ENCODE data around the gene PNPLA3. TPM values are rescaled to one million over a fixed set of nuclear protein-coding genes. Genes with fewer than 3 reads are reported as not detected.

Gene PNPLA3
- total and polyA plus RNA-seq, 9 of the 15 experiments (the other 6 are each of a cell fraction or from before 2014, with no cell fraction given) = 0.20 to 0.48 (median 0.38) TPM; not detected in 6

DNA sequence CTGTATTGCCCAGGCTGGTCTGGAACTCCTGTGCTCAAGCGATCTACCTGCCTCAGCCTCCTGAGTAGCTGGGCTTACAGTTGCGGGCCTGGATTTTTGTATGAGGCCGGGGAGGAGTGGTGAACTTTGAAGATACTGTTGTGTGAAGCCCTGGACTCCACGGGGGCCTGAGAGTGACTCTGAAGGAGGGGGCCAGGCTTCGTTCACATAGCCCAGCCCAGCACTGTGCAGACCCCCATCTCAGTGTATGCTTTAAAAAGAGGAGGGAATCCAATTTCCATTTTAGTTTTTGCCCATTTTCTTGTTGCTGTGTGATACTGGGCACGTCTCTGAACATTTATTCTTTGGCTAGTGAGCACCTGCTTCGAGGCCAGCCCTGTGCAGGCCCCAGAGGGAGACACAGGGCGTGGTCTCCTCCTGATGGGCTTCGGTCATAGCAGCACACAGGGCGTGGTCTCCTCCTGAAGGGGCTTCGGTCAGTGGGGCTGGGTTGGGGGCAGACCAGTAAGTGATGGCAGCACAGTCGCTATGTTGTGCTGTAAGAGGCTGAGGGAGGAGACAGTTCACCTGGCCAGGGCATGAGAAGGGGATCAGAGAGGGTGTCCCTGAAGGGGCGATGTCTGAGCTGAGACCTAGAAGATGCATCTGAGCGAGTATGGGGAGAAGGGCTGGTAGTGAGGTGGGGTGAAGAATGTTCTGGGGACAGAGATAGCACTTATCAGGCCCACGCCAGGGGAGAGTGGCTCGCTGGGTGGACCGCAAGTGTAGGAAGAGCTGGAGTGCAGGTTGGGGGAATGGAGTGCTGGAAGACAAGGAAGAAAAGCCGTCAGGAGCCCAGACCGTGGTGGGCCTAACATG lies 45.6 kb downstream of the PNPLA3 start (continued):
- TF ChIP-seq ATF2 (CRISPR knock-in tag; IDR thresholded peaks at IDR 0.05) (no peak), ARNT (IDR thresholded peaks at IDR 0.05) (0 out of 4 replicates have a peak, but pooled peaks of 1 of the 2 experiments have one; percentile 31), MAFK (IDR thresholded peaks at IDR 0.05; ENCODE audit: low read length) (no peak), MAFF (IDR thresholded peaks at IDR 0.05; ENCODE audit: low read length) (no peak), RFX1 (IDR thresholded peaks at IDR 0.05) (no peak), ZFP30 (CRISPR knock-in tag; IDR thresholded peaks at IDR 0.05; ENCODE audit: borderline replicate concordance) (no peak), HMG20A (CRISPR knock-in tag; conservative IDR thresholded peaks at IDR 0.05) (no peak), EP400 (IDR thresholded peaks at IDR 0.05) (no peak), LEF1 (IDR thresholded peaks at IDR 0.05) (peak; percentile 89), FOXM1 (IDR thresholded peaks at IDR 0.05; ENCODE audit: low read depth) (peak; percentile 83), FOXM1 (CRISPR knock-in tag; IDR thresholded peaks at IDR 0.05; ENCODE audit: low read depth) (no peak), NFRKB (IDR thresholded peaks at IDR 0.05; ENCODE audit: low read depth) (peak; percentile 50; the same call in 1 of the 2 replicates), NFATC3 (IDR thresholded peaks at IDR 0.05) (no peak), NEUROD1 (IDR thresholded peaks at IDR 0.05; ENCODE audit: borderline replicate concordance, low read depth, low read length, partially characterized antibody) (peak; percentile 40), KLF10 (CRISPR knock-in tag; IDR thresholded peaks at IDR 0.05) (no peak), PML (IDR thresholded peaks at IDR 0.05; ENCODE audit: low read length) (peak; percentile 76), NCOA4 (IDR thresholded peaks at IDR 0.05; ENCODE audit: partially characterized antibody) (peak; percentile 33), CSDE1 (IDR thresholded peaks at IDR 0.05) (no peak), NUFIP1 (IDR thresholded peaks at IDR 0.05; ENCODE audit: partially characterized antibody) (no peak), ZNF507 (tag; conservative IDR thresholded peaks at IDR 0.05) (no peak), MLLT1 (IDR thresholded peaks at IDR 0.05) (peak; percentile 59 to 97; a peak in 3 of 4 replicates), RFX5 (IDR thresholded peaks at IDR 0.05; ENCODE audit: low read depth, low read length) (no peak), NFE2 (IDR thresholded peaks at IDR 0.05; ENCODE audit: low read depth) (no peak), ZFP36 (IDR thresholded peaks at IDR 0.05; ENCODE audit: low read depth, low read length, partially characterized antibody) (peak; percentile 56), MAZ (CRISPR knock-in tag; conservative IDR thresholded peaks at IDR 0.05 in 1 of 2, IDR thresholded peaks at IDR 0.05 in 1 of 2) (0 out of 4 replicates have a peak, but pooled peaks of 1 of the 2 experiments have one; percentile 24)
- TF ChIP-seq, protein P1, sequence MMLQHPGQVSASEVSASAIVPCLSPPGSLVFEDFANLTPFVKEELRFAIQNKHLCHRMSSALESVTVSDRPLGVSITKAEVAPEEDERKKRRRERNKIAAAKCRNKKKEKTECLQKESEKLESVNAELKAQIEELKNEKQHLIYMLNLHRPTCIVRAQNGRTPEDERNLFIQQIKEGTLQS (IDR thresholded peaks at IDR 0.05) = no peak
- TF ChIP-seq, protein P1 (CRISPR knock-in tag; conservative IDR thresholded peaks at IDR 0.05) = no peak
- TF ChIP-seq, protein P2, sequence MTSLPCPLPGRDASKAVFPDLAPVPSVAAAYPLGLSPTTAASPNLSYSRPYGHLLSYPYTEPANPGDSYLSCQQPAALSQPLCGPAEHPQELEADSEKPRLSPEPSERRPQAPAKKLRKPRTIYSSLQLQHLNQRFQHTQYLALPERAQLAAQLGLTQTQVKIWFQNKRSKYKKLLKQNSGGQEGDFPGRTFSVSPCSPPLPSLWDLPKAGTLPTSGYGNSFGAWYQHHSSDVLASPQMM (CRISPR knock-in tag; IDR thresholded peaks at IDR 0.05) = no peak

Data from K562 (cell line).